SK-N-MC (cell line): ENCODE measurements around the gene EPB41L4B.

Source experiments
- EZH2 ChIP-seq: fragments of 200-600 bp; sonication (generic); IDR thresholded peaks from one replicate; pipeline ENCODE4 v1.6.1; 2017; ENCODE audit warnings: antibody characterized with exemption
- FOXP2 ChIP-seq: optimal IDR thresholded peaks from 2 replicates; pipeline ENCODE3; 2011; ENCODE audit warnings: mild to moderate bottlenecking, moderate library complexity; ENCODE audit not compliant: insufficient read depth; ENCODE audit errors: extremely low read length, control extremely low read depth
- POLR2AphosphoS5 ChIP-seq: IDR thresholded peaks from 2 replicates; pipeline ENCODE4 v1.6.1; 2012; ENCODE audit warnings: mild to moderate bottlenecking, low read depth, low read length, borderline replicate concordance

DNA sequence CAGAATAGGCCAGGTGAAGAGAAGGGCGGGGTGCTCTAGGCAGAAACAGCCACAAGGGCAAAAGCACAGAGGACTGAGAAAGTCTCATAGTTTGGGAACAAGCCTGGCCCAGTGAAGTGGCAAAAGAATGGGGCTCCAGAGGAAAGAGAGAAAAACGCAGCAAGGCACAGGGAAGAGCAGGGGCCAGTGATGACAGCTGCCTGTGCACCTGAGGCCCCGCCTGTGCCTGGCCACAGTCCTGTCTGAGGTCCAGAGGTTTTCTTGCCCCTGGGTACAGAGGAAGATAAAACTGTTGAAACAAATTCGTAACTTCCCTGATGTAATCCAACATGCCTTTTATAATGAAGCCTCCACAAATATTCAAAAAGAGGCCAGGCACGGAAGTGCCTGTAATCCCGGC is 175.8 kb downstream of the EPB41L4B start:
- TF ChIP-seq POLR2AphosphoS5: no peak
- TF ChIP-seq EZH2: no peak
- TF ChIP-seq FOXP2: no peak
